OCI-M2 (cell line): ENCODE data around the gene CUX1.
"Not testable (repeated sequence)": the region's sequence is repeated elsewhere in the genome, so short reads cannot be mapped to it uniquely, and the experiment has no call there.

Experiments
- DNase-seq: peaks from one replicate; lab custom pipeline; 2025; ENCODE audit not compliant: unreplicated experiment; lab: John Stamatoyannopoulos, UW

The CUX1 gene

DNA sequence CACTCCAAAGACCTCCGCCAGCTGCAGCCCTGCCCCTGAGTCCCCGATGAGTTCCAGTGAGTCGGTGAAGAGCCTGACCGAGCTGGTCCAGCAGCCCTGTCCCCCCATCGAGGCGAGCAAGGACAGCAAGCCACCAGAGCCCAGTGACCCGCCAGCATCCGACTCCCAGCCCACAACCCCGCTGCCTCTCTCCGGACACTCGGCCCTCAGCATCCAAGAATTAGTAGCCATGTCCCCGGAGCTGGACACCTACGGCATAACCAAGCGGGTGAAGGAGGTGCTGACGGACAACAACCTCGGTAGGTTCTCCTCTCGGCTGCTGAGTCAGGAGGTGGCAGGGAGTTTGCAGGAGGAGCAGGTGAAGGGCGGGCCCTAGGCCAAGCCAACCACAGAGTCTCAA is 409.9 kb downstream of the CUX1 start:
- DNase-seq: no peak

DNA sequence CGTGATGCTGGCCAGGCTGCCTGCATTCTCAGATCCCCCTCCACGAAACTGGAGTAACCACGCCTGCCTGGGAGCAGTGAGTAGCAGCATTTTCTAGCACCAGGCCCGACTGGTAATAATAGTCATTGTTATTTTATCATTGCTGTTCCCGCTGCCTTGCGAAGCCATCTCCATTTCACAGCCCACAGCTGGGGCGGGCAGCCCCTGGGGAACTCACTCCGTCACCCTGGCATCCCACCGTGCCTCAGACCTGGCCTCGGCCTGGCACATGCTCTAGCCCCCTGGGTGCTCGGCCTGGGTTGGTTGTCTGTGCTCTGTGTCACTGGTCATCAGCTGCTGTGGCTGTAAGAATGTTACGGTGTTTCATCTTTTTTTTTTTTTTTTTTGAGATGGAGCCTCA is 411.5 kb downstream of the CUX1 start:
- no peak for DNase-seq

DNA sequence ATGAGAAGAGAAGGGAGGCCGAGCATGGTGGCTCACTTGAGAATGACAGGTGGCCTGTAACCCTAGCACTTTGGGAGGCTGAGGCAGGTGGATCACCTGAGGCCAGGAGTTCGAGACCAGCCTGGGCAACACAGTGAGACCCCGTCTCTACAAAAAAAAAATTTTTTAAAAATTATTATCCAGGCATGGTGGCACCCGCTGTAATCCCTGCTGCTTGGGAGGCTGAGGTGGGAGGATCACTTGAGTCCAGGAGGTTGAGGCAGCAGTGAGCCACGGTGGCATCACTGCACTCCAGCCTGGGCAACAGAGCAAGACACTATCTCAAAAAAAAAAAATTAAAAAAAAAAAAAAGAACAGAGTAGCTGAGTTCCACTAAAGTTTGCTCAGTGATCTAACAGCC is 412.7 kb downstream of the CUX1 start:
- DNase-seq: not testable (repeated sequence)

DNA sequence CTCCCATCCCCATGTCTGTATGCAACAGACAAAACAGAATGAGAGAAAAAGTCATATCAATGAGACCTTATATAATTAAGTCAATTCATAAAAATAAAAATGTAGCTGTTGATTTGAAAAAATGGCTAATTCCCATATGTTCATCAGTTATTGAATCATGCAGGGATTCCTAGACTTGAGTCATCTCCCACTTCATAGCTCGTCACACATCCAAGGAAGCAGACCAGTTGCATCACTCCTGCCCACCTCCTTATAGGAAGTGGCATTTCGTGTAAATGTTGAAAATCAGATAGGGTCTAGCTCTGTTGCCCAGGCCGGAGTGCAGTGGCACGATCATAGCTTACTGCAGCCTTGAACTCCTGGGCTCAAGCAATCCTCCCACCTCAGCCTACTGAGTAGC is 413.2 kb downstream of the CUX1 start:
- DNase-seq: no peak

DNA sequence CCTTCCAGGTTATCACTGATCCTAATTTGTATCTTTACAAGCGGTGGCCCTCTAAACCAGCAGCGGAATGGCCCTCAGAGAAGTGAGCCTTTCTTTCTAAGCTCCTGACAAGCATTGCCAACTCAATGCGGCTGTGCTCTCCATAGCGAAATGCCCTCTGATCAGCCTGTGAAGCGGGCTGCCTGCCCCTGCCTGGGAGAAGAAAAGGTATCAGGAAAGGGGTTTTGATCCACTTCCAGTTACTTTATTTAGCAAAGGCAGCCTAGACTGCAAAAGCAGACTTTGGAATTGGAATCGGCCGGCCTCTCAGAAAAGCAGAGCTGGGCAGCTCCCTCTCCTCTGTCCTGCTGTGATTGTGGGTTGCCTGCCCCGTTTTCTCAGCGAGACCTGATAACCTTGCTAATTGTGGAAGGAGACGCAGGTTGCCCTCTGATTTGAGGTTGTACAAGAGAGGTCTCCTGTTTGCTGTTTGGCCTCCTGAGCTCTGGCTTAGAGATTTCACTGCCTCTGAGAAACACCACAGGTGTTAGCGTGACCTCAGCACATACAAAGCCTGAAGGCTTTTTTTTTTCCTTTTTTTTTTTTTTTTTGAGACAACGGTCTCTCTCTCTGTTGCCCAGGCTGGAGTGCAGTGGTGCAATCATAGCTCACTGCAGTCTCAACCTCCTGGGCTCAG is 415.3 kb downstream of the CUX1 start:
- DNase-seq: no peak

DNA sequence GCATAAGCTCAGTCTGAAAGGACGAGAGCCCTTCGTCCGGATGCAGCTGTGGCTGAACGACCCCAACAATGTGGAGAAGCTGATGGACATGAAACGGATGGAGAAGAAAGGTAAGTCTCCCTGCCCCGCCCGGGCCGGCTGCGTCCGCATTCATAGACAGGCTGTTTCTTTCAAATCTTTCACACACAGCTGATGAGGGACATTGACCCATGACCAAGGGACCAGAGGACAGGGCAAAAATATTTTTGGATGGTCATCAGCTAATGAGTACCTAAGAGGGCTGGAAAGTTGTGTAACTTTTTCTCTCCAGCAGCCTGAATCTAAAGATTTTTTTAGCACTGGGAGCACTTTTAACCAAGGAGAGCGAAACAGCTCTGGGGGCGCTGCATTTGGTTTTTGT is 416.7 kb downstream of the CUX1 start:
- no peak for DNase-seq

DNA sequence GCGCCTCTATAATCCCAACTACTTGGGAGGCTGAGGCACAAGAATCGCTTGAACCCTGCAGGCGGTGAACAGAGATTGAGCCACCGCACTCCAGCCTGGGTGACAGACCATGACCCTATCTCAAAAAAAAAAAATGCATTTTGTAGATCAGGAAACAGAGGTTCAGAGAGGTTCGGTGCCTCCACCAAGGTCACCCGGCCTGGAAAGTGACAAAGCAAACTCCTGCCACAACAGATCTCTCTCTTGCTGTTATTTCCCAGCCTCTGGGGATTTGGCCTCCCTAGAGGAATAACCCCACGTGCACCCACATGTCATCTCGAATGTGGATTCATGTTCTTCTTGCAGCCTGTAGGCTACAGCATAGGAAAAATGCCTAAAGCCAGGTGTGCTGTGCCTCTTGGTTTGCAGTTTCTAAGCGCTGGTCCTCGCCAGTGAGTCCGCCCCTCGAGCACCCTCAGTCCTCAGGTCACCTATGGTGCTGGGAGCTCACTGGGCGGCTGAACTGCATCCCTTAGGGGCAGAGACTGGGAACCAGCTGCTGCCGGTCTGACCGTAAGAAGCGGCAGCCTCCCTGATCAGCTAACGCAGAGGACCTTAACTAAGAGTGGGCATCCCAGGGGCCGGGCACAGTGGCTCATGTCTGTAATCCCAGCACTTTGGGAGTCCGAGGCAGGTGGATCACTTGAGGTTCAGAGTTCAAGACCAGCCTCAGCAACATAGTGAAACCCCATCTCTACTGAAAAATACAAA is 417.6 kb downstream of the CUX1 start:
- DNase-seq: no peak

DNA sequence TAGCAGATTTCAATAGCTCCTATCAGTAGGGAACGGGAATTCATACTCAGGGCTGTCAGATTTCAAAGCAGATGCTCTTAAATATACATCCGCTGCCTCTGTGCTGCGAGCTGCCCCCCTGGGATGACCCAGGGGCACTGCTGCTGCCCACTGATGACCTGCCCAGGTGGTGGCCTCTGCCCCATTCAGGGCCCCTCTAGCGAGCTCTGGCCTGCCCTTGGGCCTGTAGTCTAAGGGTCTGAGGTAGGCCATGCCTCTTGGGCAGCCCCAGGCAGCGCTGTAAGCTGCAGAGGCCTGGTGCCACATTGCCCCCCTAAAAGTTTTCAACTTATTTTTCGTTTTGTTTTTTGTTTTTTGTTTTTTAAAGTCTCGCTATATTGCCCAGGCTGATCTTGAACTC is 418.7 kb downstream of the CUX1 start:
- DNase-seq: no peak

DNA sequence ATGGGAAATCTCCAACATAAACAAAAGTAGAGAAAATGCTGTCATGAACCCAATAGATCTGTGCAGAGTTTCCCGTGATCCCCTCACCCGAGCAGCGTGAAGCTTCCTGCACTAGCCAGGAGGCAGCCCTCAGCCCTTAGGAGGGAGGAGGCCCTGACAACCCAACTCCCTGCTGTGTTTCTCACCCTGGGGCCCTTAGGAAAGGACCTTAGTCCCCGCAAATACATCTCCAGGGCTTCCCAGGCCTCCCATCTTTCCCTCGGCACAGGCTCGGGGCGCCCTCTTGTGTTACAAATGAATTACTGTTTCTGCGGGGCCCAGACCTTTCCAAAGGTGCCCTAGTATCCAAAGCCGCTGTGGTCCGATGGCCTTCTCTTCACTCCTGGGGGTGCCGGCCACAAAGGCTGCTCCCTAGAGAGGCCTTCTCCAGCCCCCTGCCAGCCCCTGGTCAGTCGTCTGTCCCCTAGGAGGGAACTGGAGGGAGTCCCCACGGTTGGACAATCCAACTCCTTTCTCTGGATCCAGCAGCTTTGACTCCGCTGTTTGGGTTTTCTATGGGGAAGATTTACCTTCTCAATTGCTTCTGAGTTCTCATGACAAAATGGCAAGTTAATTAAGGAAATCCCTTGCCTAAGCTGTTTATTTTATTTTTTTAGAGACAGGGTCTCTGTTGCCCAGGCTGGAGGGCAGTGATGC is 419.3 kb downstream of the CUX1 start:
- DNase-seq: no peak

DNA sequence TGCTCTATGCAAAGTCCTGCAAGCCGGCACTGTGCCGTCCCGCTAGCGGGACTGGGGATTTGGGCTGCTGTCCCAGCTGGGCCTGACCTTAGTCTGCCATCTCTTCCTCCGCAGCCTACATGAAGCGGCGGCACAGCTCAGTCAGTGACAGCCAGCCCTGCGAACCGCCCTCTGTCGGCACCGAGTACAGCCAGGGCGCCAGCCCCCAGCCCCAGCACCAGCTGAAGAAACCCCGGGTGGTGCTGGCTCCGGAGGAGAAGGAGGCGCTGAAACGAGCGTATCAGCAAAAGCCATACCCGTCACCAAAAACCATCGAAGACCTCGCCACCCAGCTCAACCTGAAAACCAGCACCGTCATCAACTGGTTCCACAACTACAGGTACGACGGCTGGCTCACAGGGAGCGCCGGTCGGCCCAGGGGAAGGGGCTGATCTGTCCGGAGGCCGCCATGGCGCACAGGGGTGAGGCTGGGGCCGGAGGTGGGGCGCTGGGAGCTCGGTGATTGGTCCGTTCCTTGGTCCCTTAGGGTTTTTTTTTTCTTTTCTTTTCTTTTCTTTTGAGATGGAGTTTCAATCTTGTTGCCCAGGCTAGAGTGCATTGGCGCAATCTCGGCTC is 421.9 kb downstream of the CUX1 start:
- DNase-seq: no peak

DNA sequence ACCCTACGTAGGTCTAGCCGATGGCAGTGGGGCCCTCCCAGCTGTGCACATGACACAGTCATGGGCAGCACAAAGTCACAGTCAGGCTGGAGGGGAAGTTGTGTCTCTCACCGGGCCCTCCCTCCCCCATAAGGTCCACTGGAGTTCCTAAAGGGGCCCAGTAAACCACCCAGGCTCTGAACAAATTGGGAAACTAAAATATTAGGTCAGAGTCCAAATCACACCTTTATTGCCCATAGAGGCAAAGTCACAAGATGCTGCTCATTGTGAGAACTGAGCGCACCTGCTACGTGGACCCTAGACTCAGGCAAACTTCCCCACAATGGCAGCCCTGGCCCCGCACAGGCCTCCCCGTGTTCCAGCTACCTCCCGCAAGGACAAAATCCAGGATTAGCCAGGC is 424.0 kb downstream of the CUX1 start:
- DNase-seq: no peak

DNA sequence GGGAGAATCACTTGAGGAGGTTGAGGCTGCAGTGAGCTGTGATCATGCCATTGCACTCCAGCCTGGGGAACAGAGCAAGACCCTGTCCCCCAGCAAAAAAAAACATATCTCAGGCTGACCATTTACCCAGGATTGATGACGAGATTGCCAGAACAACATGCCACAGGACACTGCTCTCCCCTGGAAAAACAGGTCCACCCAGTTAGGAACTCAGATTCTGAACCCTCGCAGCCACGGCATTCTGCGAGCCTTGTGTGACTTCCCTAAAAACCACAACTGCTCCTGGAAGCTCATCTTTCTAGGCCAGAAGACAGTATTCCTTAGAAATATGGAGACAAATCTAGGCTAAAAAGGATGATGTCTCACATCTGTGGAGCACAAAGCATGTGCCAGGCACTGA is 427.2 kb downstream of the CUX1 start:
- no peak for DNase-seq

DNA sequence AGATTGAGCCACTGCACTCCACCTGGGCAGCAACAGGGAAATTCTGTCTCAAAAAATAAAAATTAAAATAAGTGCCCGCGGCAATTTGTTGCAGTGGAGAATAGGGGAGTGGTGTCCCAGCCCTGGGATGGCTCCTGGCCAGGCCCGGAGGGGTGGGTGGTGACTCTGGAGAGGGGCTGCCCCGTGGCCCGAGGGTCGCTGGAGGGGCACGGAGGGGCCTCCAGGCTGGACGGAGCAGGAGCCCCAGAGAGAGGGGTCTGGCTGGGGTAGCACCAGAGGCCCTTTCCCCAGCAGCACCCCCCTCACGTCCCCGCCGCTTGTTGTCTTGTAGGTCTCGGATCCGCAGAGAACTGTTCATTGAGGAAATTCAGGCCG is 430.6 kb downstream of the CUX1 start:
- no peak for DNase-seq

DNA sequence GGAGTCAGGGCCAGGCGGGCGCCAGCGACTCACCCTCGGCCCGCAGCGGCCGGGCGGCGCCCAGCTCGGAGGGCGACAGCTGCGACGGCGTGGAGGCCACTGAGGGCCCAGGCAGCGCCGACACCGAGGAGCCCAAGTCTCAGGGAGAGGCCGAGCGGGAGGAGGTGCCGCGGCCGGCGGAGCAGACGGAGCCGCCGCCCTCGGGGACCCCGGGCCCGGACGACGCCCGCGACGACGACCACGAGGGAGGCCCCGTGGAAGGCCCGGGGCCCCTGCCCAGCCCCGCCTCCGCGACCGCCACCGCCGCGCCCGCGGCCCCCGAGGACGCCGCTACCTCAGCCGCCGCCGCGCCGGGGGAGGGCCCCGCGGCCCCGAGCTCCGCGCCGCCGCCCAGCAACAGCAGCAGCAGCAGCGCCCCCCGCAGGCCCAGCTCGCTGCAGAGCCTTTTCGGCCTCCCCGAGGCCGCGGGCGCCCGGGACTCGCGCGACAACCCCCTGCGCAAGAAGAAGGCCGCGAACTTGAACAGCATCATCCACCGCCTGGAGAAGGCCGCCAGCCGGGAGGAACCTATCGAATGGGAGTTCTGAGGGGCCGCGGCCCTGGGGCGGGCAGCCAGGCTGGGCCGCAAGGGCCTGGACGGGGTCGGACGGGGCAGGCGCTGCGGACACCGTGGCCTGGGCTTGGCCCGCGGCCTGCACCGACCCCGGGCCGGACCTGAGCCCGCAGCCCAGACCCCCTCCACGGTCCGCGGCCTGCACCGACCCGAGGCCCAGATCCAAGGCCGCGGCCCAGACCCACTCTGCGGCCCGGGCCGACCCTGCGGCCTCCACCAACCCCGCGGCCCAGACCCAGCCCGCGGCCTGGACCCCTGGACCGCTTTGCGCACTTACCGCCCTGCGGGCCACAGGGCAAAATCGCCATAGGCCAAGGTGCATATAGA is 431.3 kb downstream of the CUX1 start:
- DNase-seq: no peak

DNA sequence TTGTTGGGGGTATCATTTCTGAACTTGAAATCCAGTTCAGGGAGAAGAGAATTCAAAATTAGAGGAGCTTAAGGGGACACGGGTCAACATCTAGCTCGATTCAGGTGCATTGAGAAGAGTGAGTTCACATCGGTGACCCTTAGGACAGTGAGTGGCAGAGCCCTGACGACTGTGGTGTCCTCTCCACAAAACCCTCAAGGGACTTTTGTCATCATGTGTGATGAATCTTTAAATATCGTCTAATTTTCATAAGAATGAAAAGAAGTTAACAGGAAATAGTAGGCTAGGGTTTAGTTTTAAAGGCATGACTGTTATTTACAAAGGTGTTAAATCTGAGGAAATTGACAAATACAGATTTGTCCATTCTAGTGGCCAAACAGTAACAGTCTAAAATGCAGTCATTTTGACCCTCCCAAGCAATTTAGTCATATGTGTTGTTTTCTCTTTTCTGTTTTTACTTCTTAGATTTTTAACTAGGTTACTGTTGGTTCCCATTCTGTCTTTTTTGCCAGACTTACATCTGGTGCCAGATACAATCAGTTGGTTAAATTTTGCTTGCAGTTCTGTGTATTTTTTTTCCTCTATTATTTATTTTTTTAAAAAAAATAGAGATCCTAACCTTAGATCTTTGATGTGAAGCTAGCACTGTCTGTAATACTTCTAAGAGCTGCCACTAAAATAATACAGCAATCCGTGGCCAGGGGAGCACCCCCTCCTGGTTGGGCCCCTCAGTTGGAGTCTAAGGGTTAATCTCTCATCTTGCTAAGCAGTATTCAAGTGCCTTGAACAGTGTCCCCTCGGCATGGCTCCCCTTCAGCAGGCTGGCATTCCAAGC is 434.3 kb downstream of the CUX1 start:
- DNase-seq: no peak

DNA sequence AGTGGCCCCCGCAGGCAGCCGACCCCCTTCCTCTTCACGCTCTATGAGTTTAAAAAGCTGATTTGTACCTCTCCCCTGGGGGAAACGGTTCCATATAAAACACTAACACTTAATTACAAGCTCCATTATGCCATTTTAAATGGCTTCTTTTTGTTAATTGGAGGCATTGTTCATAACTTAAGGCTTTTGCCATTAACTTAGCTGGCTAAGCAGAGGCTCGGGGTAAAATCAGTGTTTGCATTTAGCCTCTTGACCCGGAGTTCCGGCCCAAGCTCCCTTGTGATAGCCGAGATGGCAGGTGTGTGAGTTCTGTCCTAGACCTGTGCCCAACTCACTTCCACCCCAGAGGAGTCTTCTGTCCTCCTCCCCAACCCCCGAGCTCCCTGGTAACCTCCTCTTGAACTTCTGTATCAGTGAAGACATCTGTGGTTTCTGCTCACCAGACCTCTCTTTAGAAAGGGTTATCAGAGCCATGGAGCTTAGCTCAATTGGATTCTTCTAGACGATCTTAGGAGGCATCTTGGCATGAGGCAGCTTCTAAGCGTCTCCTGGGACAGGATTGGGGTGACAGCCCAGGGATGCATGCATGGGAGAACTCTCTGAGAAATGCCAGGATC is 435.0 kb downstream of the CUX1 start:
- DNase-seq: no peak

DNA sequence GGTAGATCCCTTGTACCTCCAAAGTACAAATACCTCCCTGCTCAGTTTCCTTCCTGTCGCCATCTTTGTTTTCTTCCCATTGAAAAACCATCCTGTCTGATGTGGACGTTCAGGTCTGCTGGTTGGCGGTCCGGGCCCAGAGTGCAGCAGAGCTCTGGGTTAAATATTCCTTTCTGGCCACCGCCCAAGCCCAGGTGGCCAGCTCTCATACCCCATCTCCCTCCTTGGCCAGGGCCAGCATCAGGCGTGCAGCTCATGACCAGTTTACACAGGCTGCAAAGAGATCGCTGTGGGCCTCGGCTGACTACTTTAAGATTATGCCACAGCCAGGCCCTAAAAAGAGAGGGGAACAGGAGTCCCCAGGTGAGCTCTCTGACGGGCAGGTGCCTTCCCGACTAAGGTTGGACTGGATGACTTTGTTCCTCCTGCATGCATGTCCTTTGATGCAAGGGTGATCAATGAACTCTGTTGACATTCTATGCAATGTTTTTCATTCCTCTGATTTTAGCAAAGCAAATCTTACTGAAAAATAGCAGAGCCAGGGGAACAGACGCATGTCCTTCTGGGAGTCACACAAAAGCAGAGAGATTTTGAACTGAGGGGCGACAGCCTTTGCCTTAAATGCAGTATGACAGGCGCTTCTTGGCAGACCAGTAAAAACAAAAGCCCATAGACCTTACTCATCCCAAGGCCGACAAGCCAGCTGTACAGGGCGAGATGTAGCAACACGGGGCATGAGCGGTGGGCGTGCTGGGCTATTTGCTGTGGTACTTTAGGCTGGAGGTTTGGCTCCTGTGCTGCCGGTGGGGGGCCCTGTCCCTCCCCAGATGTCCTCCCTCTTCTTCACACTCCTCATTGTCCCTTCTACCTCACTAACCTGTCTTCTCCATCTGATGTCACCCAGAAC is 435.9 kb downstream of the CUX1 start:
- no peak for DNase-seq

DNA sequence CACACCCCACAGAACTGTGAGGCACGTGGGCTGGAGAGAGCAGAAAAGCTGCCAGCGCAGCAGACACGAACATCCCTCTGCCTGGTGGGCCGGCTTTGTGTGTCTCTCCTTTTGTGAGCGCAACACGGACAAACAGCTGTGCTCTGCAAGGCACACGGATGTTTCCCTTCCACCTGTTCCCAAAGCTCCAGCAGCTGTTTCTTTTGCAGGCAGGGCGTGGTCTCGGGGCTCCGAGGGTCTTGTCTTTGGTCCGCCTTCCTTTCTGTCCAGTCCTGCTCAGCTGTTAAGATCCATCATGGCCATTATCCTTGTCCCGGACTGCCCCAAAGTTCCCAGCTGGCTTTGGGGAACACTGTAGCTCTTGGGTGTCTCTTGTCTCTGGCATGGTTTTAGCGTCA is 436.5 kb downstream of the CUX1 start:
- DNase-seq: no peak
